Measurements from ENCODE around the gene RGS13.

The RGS13 gene, protein sequence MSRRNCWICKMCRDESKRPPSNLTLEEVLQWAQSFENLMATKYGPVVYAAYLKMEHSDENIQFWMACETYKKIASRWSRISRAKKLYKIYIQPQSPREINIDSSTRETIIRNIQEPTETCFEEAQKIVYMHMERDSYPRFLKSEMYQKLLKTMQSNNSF

GRCh38 chr1:192635939-192636338, at the start of gene RGS13:
Gene RGS13 (plus strand): TSS chr1:192636147. CDS start chr1:192644335, 8,188 bp downstream.
- TF ChIP-seq CTBP1 (IDR thresholded peaks at IDR 0.05; ENCODE audit: borderline replicate concordance) (no peak), BHLHE40 (IDR thresholded peaks at IDR 0.05; ENCODE audit: borderline replicate concordance) (no peak), FOXA1 (IDR thresholded peaks at IDR 0.05) (no peak), HDGF (IDR thresholded peaks at IDR 0.05; ENCODE audit: borderline replicate concordance) (no peak), TARDBP (IDR thresholded peaks at IDR 0.05) (no peak), ELF4 (IDR thresholded peaks at IDR 0.05) (no peak), ARNT (IDR thresholded peaks at IDR 0.05) (no peak), NFRKB (IDR thresholded peaks at IDR 0.05) (no peak), ZNF384 (IDR thresholded peaks at IDR 0.05) (no peak), L3MBTL2 (conservative IDR thresholded peaks at IDR 0.05) (no peak), LEF1 (IDR thresholded peaks at IDR 0.05; ENCODE audit: borderline replicate concordance) (no peak), SUZ12 (IDR thresholded peaks at IDR 0.05) (no peak), SP1 (IDR thresholded peaks at IDR 0.05) (no peak), FOXM1 (IDR thresholded peaks at IDR 0.05; ENCODE audit: borderline replicate concordance) (no peak), FOXK2 (IDR thresholded peaks at IDR 0.05) (no peak)
- TF ChIP-seq, protein P1, sequence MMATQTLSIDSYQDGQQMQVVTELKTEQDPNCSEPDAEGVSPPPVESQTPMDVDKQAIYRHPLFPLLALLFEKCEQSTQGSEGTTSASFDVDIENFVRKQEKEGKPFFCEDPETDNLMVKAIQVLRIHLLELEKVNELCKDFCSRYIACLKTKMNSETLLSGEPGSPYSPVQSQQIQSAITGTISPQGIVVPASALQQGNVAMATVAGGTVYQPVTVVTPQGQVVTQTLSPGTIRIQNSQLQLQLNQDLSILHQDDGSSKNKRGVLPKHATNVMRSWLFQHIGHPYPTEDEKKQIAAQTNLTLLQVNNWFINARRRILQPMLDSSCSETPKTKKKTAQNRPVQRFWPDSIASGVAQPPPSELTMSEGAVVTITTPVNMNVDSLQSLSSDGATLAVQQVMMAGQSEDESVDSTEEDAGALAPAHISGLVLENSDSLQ (IDR thresholded peaks at IDR 0.05): no peak
- POLR2A ChIA-PET: no interaction called here
- DNase-seq (ENCODE audit: extremely low spot score): no peak
- CTCF ChIA-PET: no interaction called here

DNA sequence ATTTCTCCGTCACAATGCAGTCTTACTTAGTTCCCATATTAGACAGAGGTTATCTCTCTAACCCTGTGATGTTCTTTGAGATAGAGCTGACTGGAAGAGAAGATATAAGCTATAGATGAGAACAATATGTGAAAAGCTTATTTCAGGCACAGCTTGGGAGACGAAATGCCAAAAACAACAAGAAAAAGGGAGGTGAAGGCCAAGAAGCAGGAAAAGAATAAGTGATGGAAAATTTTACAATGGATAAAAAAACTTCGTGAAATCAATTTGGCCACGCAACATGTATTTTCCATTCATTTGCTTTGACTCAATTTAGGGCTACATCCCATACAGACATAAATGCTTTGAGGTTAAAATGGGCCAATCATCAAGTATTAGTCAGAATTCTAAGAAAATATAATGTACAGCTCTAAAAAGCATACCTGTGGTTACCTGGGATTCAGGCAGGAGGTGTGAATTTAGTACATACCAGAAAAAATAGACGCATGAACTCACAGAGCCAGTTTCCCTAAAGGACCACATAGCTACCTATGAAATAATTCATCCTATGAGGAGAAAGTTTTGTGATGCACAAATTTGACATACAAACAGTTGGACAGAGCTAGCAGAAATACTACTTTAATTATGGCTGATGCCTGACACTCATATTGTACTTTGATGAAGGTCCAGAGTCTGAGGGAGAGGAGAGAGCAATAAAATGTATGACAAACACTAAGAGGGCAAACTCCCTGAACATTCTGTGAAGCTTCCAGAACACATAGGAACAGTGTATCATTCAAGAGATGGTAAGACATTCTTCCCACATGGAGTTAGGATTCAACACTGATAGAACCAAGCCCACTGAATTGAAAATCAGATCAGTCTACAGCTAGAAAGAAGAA, 48.3 kb upstream of the RGS13 start:
- POLR2A ChIA-PET: no interaction called here
- CTCF ChIA-PET: interaction anchor here (0.7 kb wide), 1 partner anchor 11 kb away, joined by 3 read pairs; no protein-coding TSS in a partner anchor

DNA sequence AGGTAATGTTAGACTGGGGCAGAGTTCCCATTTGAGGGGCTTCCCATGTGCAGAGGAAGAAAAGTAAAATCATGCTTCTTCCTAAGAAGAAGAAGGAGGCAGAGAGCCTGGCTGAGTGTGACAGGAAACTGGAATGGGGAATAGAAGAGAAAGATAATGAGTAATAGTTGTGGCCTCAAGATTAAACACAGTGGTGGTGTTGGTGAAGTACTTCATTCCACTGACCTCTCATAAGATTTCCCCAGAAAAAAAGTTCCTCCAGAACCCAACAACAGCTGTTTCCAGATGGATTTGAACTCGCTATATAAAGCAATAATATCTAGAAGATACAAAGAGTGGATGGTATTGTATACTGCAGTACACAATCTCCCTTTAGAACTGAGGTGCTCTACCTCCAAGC, 47.4 kb upstream of the RGS13 start:
- no peak for TF ChIP-seq ELF4 (IDR thresholded peaks at IDR 0.05)
- TF ChIP-seq HDGF (IDR thresholded peaks at IDR 0.05; ENCODE audit: borderline replicate concordance): no peak
- TF ChIP-seq FOXK2 (IDR thresholded peaks at IDR 0.05): no peak
- TF ChIP-seq LEF1 (IDR thresholded peaks at IDR 0.05; ENCODE audit: borderline replicate concordance): no peak
- TF ChIP-seq CTBP1 (IDR thresholded peaks at IDR 0.05; ENCODE audit: borderline replicate concordance): no peak
- TF ChIP-seq BHLHE40 (IDR thresholded peaks at IDR 0.05; ENCODE audit: borderline replicate concordance): no peak
- TF ChIP-seq SP1 (IDR thresholded peaks at IDR 0.05): no peak
- TF ChIP-seq FOXA1 (IDR thresholded peaks at IDR 0.05): no peak
- no peak for TF ChIP-seq ZNF384 (IDR thresholded peaks at IDR 0.05)
- TF ChIP-seq TARDBP (IDR thresholded peaks at IDR 0.05): no peak
- no peak for TF ChIP-seq SUZ12 (IDR thresholded peaks at IDR 0.05)
- POLR2A ChIA-PET: no interaction called here
- CTCF ChIA-PET: no interaction called here
- DNase-seq (ENCODE audit: extremely low spot score): no peak

More for the DNA sequence above, 48.3 kb upstream of the RGS13 start:
- no peak for DNase-seq (ENCODE audit: extremely low spot score)
- TF ChIP-seq FOXK2 (IDR thresholded peaks at IDR 0.05) (no peak), BHLHE40 (IDR thresholded peaks at IDR 0.05; ENCODE audit: borderline replicate concordance) (no peak), CTBP1 (IDR thresholded peaks at IDR 0.05; ENCODE audit: borderline replicate concordance) (no peak), ELF4 (IDR thresholded peaks at IDR 0.05) (no peak), TARDBP (IDR thresholded peaks at IDR 0.05) (no peak), FOXM1 (IDR thresholded peaks at IDR 0.05; ENCODE audit: borderline replicate concordance) (no peak), L3MBTL2 (conservative IDR thresholded peaks at IDR 0.05) (no peak), FOXA1 (IDR thresholded peaks at IDR 0.05) (no peak), LEF1 (IDR thresholded peaks at IDR 0.05; ENCODE audit: borderline replicate concordance) (no peak), ZNF384 (IDR thresholded peaks at IDR 0.05) (no peak), SUZ12 (IDR thresholded peaks at IDR 0.05) (no peak), HDGF (IDR thresholded peaks at IDR 0.05; ENCODE audit: borderline replicate concordance) (no peak)
- TF ChIP-seq, protein P1 (IDR thresholded peaks at IDR 0.05): no peak

DNA sequence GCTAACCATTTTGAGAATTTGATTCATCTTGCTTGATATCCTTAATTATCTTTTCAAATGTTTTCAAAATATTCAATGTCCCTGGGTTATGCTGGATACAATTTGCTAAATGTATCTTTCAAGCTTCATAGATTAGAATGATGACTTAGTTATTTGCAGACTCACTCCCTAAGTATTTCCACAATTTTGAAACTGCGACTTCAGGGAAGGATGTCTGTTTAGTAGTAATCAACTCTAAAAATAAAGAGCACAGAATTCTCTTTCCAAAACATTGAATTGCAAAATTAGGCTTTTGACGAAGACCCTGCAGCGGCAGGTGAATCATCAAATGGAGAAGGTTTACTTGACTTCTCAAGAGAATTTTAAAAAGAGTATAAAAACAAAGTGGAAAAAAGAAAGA, 46.1 kb upstream of the RGS13 start:
- ChIA-PET CTCF (no interaction called here), POLR2A (no interaction called here)
- DNase-seq (ENCODE audit: extremely low spot score): no peak
- no peak for TF ChIP-seq ZNF384 (IDR thresholded peaks at IDR 0.05)
- TF ChIP-seq, protein P1 (IDR thresholded peaks at IDR 0.05): no peak
- TF ChIP-seq ARNT (IDR thresholded peaks at IDR 0.05): no peak
- no peak for TF ChIP-seq SP1 (IDR thresholded peaks at IDR 0.05)
- TF ChIP-seq L3MBTL2 (conservative IDR thresholded peaks at IDR 0.05): no peak
- no peak for TF ChIP-seq SUZ12 (IDR thresholded peaks at IDR 0.05)
- no peak for TF ChIP-seq ELF4 (IDR thresholded peaks at IDR 0.05)
- no peak for TF ChIP-seq FOXK2 (IDR thresholded peaks at IDR 0.05)
- TF ChIP-seq FOXM1 (IDR thresholded peaks at IDR 0.05; ENCODE audit: borderline replicate concordance): no peak
- TF ChIP-seq CTBP1 (IDR thresholded peaks at IDR 0.05; ENCODE audit: borderline replicate concordance): no peak
- TF ChIP-seq LEF1 (IDR thresholded peaks at IDR 0.05; ENCODE audit: borderline replicate concordance): no peak
- no peak for TF ChIP-seq HDGF (IDR thresholded peaks at IDR 0.05; ENCODE audit: borderline replicate concordance)
- TF ChIP-seq TARDBP (IDR thresholded peaks at IDR 0.05): no peak
- TF ChIP-seq NFRKB (IDR thresholded peaks at IDR 0.05): no peak

GRCh38 chr1:192592517-192592916, 43.4 kb upstream of the RGS13 start:
- no peak for DNase-seq (ENCODE audit: extremely low spot score)
- ChIA-PET CTCF (no interaction called here), POLR2A (no interaction called here)
- TF ChIP-seq CTBP1 (IDR thresholded peaks at IDR 0.05; ENCODE audit: borderline replicate concordance): no peak

Data from HEK293T (cell line).